GM18511 (cell line): Measurements from ENCODE around the gene TCN2.
"Not testable (repeated sequence)": the region's sequence is repeated elsewhere in the genome, so short reads cannot be mapped to it uniquely, and the experiment has no call there.

Experiments used
- ATAC-seq: cut with Tn5 transposase; IDR thresholded peaks from one replicate; pipeline ENCODE4 v1.9.1; 2021; ENCODE audit warnings: mild to moderate bottlenecking, moderate library complexity; ENCODE audit not compliant: unreplicated experiment

TCN2 gene

GRCh38 chr22:30609260-30610185 is 2.5 kb downstream of the TCN2 start:
- ATAC-seq: peak; percentile 56

GRCh38 chr22:30610299-30610698 is 3.3 kb downstream of the TCN2 start:
- no peak for ATAC-seq

GRCh38 chr22:30611197-30611596 is 4.2 kb downstream of the TCN2 start:
- ATAC-seq: no peak

GRCh38 chr22:30612789-30613188 is 5.8 kb downstream of the TCN2 start:
- ATAC-seq: no peak

GRCh38 chr22:30614268-30614667 is 7.3 kb downstream of the TCN2 start:
- ATAC-seq: no peak

GRCh38 chr22:30614879-30615278 is 7.9 kb downstream of the TCN2 start:
- ATAC-seq: no peak

GRCh38 chr22:30615543-30615954 is 8.6 kb downstream of the TCN2 start:
- ATAC-seq: no peak

GRCh38 chr22:30617819-30618218 is 10.8 kb downstream of the TCN2 start:
- ATAC-seq: no peak

- ATAC-seq: not testable (repeated sequence)
Observed at GRCh38 chr22:30619909-30620308, 12.9 kb downstream of the TCN2 start.

GRCh38 chr22:30626413-30626812 is 19.4 kb downstream of the TCN2 start:
- no peak for ATAC-seq

- ATAC-seq: no peak
Observed at GRCh38 chr22:30627471-30627870, 20.5 kb downstream of the TCN2 start.

GRCh38 chr22:30628491-30628890 is 21.5 kb downstream of the TCN2 start:
- ATAC-seq: no peak

- ATAC-seq: not testable (repeated sequence)
Observed at GRCh38 chr22:30631469-30631868, 24.5 kb downstream of the TCN2 start.

- peak; percentile 63 for ATAC-seq
Observed at GRCh38 chr22:30634471-30635233, 27.7 kb downstream of the TCN2 start.

- peak; percentile 69 for ATAC-seq
Observed at GRCh38 chr22:30635273-30636225, 28.6 kb downstream of the TCN2 start, which contains the start of gene SLC35E4. TSS of gene SLC35E4 (plus strand) at chr22:30635781. CDS start at chr22:30636451, 670 bp downstream.

GRCh38 chr22:30636226-30637077 is 29.5 kb downstream of the TCN2 start:
- no peak for ATAC-seq

- no peak for ATAC-seq
Observed at GRCh38 chr22:30637701-30638114, 30.7 kb downstream of the TCN2 start.

- no peak for ATAC-seq
Observed at GRCh38 chr22:30640361-30640760, 33.4 kb downstream of the TCN2 start.

- no peak for ATAC-seq
Observed at GRCh38 chr22:30640839-30641430, 34.0 kb downstream of the TCN2 start.
